ENCODE measurements around the gene CCL18.
"Not testable (repeated sequence)": the region's sequence is repeated elsewhere in the genome, so short reads cannot be mapped to it uniquely, and the experiment has no call there.

CCL18 gene

GRCh38 chr17:36063786-36064541 lies at the start of gene CCL18:
Gene CCL18, plus strand, starts transcription at chr17:36064272. Its CDS starts 71 bp downstream, at chr17:36064343.
- DNase-seq (ENCODE audit: low read depth in 3 of 3), result no peak

GRCh38 chr17:36014946-36015345 lies 49.1 kb upstream of the CCL18 start:
- DNase-seq (ENCODE audit: low read depth in 3 of 3), result no peak

GRCh38 chr17:36015895-36016294 lies 48.2 kb upstream of the CCL18 start:
- DNase-seq (ENCODE audit: low read depth in 3 of 3), result not testable (repeated sequence)

DNA sequence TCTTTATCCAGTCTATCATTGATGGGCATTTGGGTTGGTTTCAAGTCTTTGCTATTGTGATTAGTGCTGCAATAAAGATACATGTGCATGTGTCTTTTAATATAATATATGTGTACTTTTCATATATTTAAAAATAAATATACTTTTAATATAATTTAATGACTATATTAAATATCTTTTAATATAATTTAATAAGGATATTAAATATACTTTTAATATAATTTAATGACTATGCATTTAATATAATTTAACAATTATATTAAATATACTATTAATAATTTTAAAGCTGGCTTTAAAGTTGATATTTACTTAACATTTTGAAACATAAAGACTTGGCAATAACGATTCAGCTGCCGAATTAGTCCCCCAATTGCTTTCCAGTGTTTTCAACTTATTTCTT lies 47.5 kb upstream of the CCL18 start:
- no peak for DNase-seq (ENCODE audit: low read depth in 3 of 3)

- no peak for DNase-seq (ENCODE audit: low read depth in 3 of 3)
Observed at GRCh38 chr17:36017799-36018198, 46.3 kb upstream of the CCL18 start, which contains the start of gene CCL23. Gene CCL23, minus strand, starts transcription at chr17:36017972. Its CDS starts 75 bp downstream, at chr17:36017897.

- DNase-seq (ENCODE audit: low read depth in 3 of 3), result no peak
Observed at GRCh38 chr17:36019423-36019822, 44.6 kb upstream of the CCL18 start.

GRCh38 chr17:36024106-36024869 lies 39.8 kb upstream of the CCL18 start:
- no peak for DNase-seq (ENCODE audit: low read depth in 3 of 3)

- DNase-seq (ENCODE audit: low read depth in 3 of 3), result no peak
Observed at GRCh38 chr17:36027761-36028160, 36.3 kb upstream of the CCL18 start.

- DNase-seq (ENCODE audit: low read depth in 3 of 3), result no peak
Observed at GRCh38 chr17:36030956-36031355, 33.1 kb upstream of the CCL18 start.

- DNase-seq (ENCODE audit: low read depth in 3 of 3), result no peak
Observed at GRCh38 chr17:36034127-36034526, 29.9 kb upstream of the CCL18 start.

DNA sequence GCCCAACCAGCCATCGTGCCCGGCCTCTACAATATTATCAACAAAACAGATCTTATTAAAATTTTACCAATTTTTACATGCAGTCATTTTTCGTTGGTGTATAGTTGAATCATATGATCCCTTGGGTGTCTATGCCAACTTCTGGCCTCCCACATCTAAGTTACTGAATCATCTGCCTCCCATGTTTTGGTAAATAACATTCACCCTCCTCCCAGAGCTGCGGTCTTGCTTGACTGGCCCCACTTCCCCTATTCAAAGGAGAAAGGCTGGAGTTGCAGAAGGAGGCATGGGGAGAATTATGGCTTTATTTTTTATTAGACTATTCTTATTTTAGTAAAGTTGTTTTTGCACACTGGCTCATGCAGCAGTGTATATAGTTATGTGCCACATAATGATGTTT lies 27.8 kb upstream of the CCL18 start:
- no peak for DNase-seq (ENCODE audit: low read depth in 3 of 3)

GRCh38 chr17:36048066-36048465 lies 16.0 kb upstream of the CCL18 start:
- DNase-seq (ENCODE audit: low read depth in 3 of 3), result no peak

DNA sequence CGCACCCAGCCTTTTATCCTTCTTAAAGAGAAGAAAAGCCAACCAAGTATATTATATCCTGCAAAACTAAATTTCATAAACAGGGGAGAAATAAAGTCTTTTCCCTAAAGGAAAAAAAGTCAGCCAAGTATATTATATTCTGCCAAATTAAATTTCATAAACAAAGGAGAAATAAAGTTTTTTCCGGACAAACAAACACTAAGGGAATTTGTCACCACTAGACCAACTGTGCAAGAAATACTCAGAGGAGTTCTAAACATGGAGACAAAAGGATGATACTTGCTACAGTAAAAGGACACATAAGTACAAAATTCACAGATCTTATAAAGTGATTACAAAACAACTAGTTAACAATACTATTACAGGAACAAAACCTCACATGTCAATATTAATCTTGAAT lies 14.4 kb upstream of the CCL18 start:
- no peak for DNase-seq (ENCODE audit: low read depth in 3 of 3)

DNA sequence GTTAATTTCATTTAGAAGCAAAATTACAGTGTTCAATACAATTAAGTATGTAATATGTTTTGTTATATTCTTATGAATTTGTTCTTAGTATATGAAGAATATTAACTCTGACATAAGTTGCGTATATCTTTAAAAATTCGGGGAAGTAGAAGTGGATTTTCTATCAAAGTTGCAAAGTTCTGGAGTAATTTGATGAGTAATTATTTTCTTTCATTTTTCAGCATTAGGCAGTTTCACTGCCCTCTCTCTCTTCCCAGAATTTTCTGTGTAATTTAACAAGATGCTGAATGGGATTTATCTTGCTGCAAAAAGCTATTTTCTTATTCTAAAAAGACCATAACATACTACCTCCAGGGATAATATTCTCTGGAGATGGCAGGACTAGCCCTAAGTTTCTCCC lies 8.9 kb upstream of the CCL18 start:
- DNase-seq (ENCODE audit: low read depth in 3 of 3), result no peak

DNA sequence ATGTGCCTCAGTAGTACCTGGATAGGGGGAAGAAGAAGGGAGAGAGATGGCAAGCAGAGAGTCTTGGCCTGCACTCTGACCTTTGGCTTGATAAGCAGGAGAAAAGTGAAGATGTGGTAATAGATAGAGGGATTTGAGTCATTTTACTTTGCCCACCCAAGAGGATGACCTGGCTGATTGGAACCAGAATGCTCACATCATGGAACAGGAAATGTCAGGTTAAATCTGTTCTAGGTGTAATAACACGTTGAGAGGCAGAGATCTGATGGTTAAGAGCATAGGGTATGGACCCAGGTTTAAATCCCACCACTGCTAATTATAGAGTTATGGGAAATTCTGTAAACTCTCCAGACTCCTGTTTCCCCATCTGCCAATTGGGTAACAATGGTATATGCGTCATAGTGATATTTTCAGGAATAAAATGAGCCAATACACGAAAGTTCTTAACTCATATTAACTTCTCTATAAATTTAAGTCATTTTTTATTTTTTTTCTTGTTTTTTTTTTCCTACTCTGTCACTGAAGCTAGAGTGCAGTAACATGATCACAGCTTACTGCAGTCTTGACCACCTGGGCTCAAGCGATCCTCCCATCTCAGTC lies 8.1 kb upstream of the CCL18 start:
- no peak for DNase-seq (ENCODE audit: low read depth in 3 of 3)

DNA sequence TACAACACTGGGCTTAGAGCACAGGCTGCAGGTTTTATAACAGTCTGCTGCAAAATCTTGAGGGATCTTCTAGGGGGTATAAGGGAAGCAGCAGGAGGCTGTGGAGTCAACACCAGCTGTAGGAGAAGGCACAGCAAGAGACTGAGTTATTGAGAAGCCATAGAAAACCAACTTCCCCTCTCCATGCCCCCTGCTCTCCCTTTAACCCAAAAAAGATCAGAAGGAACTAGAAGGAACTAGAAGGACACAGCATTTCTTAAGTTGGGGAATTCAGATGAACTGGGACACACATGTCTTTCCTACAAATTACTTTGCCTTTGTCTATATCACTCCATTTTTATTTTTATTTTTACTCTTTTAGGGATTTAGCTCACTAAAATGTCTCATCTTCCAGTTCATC lies 6.2 kb upstream of the CCL18 start:
- no peak for DNase-seq (ENCODE audit: low read depth in 3 of 3)

GRCh38 chr17:36059406-36059805 lies 4.7 kb upstream of the CCL18 start:
- DNase-seq (ENCODE audit: low read depth in 3 of 3), result no peak

DNA sequence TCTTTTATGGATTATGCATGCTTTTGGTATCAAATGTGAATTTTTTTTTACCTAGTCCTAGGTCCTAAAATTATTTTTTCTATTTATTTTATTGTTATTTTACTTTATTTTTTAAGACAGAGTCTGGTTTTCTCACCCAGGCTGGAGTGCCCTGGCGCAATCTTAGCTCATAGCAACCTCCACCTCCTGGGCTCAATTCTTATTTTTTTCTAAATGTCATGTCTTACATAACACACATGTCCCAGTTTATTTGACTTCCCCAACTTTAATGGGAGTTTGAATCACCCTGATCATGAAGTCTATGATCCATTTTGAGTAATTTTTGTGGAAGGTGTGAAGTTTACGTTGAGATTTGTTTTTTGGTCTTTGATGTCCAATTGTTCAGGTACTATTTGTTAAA lies 3.3 kb upstream of the CCL18 start:
- DNase-seq (ENCODE audit: low read depth in 3 of 3), result no peak

- DNase-seq (ENCODE audit: low read depth in 3 of 3), result no peak
Observed at GRCh38 chr17:36066365-36066985, 2.4 kb downstream of the CCL18 start.

- no peak for DNase-seq (ENCODE audit: low read depth in 3 of 3)
Observed at GRCh38 chr17:36068524-36068923, 4.5 kb downstream of the CCL18 start.

DNA sequence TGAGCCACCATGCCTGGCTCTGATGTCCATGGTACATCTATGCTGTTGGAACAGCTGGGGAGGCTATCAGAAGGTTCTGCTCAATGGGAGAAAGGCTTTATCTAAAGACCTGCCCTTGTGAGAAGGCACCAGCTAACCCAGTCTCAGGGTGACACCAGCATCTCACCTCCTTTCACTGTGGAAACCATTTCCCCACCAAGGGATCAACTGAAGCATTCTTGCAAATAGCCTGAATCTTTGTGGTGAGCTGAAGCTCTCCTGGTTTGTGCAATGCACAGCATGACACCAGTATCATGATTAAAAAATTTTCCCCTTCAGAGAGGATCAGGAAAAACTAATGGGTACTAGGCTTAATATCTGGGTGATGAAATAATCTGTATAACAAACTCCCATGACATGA lies 5.1 kb downstream of the CCL18 start:
- DNase-seq (ENCODE audit: low read depth in 3 of 3), result no peak

- DNase-seq (ENCODE audit: low read depth in 3 of 3), result no peak
Observed at GRCh38 chr17:36070427-36070826, 6.4 kb downstream of the CCL18 start.
